Measurements from ENCODE around the gene TUT1.
"Not testable (repeated sequence)": the region's sequence is repeated elsewhere in the genome, so short reads cannot be mapped to it uniquely, and the experiment has no call there.

TUT1 gene

DNA sequence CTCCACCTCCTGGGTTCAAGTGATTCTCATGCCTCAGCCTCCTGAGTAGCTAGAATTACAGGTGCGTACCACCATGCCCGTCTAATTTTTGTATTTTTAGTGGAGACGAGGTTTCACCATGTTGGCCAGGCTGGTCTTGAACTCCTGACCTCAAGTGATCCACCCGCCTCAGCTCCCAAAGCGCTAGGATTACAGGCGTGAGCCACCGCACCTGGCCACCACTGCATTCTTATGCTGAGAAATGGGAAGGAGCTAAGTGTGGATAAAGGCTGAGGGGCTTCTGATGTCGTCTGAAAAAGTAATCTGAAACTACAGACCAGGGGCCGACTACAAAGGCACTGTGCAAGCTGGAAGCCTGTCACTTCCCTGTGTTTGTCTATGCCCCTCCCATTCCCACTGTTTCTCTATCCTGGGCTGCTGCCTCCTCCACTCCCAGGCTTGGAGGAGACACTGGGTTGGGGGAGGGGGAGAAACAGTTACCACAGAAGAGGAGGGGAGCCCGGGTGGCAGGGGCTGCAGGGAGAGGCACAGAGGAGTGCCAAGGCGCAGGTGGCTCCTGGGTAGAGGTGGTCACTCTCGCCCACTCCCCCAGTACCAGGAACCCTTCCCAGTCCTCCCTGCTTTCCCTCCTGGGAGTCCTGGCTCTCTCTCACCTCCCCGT lies 13.3 kb upstream of the TUT1 start:
- no peak for DNase-seq

DNA sequence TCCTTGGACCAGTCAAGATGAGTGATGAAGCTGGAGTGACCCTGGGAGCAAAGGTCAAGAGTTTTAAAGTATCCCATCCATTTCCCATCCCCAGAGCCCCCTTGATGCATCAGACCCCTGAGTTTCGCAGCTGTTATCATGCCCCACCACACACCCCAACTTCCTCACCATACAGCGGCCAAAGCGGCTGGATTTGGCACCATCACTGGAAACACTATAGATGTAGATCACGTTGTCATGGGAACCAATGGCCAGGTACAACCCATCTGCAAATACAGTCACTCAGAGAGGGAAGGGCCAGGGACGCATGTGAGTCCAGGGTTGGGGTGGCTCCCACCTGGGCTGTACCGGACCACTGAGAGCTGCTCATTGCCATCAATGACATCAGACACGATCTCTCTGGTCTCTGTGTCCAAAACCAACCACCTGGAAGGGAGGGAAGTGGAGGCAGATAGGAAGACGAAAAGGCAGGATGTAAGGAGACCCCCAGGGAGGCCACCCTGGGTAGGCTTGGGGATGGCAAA lies 12.5 kb upstream of the TUT1 start:
- no peak for DNase-seq

DNA sequence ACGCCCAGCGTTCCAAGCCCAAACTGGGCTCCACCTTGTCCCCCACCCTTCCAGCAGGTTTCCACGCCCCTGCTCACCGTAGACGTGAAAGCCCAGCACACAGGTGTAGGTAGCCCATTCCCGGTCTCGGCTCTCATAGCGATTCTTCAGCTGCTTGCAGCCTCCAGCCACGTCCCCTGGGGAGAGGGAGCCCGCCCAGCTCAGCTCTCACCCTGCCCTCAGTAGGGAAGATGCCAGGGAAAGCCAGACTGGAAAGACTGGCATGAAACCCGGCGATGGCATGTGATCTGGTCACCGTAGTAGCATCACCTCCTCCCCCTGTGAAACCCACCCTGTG lies 11.7 kb upstream of the TUT1 start:
- no peak for DNase-seq

DNA sequence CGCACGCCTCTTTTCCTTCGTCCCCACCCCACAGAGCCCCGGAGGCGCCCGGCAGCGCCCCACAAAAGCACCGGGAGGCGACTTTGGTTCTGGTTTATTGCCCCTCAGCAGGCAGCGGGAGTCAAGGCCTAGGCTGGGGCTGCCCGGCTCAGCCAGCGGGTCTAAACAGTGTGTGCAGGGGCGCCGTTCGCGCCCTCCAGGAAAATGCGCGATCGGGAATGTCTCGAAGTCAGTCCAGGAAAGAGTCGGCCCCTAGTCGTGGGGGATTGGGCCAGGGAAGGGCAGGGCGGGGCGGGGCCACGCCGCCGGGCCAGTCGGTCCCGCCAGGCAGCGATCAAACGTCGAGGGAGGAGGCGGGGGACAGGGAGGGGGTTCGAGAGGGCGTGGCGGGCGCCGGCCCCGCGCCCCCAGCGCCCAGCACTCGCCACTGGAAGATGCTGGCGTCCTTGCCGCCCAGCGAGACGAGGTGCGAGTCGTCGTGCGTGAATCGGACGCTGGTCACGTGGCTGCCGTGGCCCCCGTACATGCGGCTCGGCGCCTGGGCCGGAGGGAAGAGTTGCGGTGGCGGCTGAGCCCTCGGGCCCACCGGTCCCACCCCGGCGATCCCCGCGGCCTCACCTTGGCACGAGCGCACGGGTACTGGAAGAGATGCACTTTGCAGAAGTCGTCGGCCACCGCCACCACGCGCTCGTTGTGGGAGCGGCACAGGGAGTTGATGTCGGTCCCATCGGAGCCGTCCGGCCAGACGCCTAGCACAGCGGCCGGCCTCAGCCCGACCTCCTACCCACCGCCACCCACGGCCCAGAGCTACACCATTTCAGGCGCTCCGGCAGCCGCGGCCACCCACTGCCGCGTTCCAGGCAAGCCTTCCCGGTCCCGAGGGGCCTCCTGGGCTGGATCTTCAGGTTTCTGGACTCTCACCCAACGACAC lies 11.1 kb upstream of the TUT1 start:
- DNase-seq: peak; percentile 38

DNA sequence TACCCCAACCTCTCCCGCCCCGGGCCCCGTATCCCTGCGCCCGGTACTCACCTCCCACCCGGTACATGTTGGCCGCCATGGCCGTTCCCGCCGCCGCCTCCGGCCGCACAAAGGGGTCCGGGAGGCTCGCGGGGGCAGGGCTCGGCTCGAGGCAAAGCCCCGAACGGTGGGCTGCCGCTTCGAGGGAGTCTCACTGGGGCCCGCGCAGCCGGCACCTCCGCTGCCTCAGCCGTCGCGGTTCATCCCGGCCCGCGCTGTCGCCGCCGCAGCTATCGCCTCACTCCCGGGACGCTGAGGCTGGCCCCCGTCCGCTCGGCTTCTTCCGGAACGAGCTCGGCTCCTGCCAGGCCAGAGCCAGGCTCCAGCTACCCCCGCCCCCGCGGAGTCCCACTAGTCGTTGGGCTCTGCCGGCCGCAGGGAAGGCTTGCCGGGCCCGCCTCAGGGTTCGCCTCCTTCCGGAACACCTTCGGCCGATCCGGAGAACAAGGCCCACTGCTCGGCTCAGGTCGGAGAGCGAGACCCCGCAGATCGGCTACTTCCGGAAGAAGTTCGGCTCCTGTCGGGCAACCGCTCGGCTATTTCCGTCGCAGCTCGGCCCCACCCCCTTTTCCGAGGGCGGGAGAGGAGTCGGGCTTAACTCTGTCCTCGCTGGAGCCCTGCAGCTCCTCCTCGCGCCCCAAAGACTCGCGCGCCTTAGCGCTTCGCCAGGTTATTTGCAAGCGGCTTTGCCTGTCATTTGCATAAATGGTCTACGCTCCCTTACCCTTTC lies 10.2 kb upstream of the TUT1 start, which contains the start of gene MTA2:
TSS of gene MTA2 (minus strand) at position 494 of the 769 bp plus-strand sequence. CDS start at position 79, 415 bp downstream.
- DNase-seq: peak; percentile 92

DNA sequence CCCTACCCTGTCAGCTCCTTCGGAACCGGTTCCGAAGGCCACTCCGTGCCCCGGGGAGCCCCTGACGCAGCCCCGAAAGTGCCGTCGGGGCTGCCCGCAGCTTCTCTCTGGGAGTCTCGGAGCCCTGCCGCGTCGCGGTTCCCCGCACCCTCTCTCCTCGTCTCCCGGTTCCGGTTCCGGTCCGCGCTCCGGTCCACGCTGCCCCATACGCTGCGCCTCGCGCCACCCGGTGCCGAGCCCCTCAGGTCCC lies 9.7 kb upstream of the TUT1 start:
- DNase-seq: peak; percentile 49

DNA sequence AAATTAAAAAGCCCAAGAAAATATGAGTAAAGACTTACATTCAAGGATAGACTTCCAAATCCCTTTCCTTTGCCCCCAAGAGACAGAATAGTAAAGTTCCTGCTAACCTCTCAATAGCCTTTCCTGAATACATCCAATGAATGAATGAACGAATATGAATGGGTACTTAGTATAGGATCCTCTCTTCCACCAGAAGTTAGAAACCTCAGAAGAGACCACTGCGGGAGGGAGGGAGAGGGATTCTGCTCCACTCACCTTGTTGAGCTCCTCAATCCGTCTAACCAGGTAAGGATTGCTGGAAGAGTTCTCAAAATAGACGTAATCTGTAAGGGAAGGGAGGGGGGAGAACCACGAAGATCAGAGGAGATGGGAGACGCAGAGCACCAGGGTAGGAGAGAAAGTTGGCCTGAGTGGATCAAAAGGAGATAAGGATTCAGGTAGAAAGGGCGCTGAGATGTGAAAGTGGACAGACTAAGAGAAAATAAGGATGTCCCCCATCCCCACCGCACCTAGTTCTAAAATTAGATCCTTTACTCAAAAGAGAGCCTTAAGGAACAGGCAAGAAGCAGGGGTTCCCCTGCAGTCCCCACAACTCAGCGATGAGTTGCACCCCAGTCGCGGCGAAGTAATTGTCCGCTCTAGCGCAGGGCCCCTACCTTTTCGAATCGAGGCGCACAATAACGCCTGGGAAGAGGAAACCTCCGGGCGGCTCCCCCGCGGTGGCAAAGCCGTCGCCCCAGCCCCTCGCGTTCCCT lies 9.2 kb upstream of the TUT1 start:
- DNase-seq: no peak

DNA sequence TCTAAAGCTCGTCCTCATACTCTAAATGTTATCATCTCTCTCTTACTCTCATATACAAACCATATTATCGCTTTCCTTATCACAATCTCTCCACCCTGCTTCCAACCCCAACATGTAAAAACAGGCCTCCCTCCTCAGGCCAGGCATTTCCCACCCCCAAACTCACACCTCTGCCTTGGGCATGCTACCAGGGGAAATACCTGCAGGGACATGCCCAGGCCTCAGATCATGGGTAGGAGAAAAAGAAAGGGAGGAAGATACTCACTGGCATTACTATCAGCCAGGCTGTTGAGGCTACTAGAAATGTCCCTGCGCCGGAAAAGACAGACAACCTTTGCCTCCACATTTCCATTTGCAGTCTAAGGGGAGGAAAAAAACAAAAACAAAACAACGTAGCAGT lies 8.6 kb upstream of the TUT1 start:
- DNase-seq: no peak

DNA sequence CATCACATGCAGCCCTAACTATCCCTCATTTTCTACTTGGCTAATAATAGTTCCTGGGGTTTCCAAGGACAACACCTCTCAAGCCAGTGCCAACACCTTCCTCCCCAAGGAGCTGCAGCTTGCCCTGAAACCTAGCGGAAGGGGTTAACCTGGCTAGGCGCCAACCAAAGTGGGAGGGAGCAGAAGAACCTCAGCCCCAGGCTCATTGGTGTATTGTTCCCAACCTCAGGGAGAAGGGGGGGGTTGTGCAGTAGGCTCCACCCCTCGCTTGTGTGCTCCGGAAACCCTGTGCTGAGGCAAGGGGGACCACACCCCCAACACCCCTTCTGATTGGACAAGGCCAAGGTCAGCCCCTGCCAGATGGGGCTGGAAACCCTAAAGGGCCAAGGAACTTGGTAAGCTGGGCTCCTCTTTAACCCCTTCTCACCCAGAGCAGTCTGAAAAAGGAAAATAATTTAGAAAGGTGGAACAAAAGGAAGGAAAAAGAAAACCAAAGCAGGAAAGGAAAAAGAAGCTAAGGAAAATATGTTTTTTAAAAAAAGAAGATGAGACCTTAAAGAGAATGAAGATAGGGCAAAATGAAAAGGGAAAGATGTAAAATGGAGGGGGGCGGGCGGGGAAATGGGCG lies 7.9 kb upstream of the TUT1 start:
- peak; percentile 27 for DNase-seq

DNA sequence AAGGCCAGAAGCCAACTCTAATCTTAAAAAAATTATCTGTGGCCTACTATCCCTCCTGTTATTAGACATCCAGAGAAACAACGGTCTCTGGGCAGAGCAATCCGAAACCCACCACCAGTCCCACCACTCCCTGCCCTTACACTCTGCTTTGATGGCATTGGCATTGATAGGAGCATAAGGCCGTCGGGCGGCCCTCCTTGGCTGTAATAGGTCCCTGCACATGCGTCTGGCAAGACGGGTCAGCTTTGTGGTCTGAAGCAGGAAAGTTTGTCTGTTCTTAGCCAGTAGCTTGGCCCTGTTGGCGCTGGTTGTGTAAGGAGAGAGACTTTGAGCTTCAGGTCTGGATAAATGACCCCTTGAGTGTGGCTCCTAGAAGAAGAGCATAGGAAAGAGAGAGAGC lies 3.8 kb upstream of the TUT1 start:
- DNase-seq: no peak

DNA sequence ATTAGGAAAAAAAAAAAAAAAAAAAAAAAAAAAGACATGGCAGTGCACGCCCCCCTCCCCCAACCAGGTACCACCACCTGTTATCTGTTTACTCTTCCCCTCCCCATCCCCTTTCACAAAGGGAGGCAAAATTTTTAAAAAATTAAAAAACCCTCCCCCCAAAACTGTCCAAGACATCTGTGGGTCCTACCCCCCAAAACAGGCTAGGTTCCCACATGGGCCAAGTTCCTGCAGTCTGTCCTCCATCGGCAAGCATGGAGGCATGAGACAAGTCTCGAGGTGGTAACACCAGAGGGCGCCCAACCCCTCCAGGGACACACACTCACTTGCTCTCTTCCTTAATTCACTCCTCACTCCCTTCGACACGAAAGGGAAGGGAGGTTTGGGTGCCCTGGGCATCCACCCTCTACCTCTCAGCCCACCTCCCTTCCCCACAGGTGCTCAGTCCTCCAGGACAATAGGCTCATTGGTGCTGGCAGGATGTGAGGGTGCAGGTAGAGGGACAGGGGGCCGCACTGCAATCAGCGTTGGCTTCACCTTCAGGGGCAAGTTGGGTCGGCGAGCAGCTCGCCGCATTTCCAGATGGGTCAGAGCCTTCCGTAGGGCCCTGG lies 2.2 kb upstream of the TUT1 start:
- DNase-seq: no peak

DNA sequence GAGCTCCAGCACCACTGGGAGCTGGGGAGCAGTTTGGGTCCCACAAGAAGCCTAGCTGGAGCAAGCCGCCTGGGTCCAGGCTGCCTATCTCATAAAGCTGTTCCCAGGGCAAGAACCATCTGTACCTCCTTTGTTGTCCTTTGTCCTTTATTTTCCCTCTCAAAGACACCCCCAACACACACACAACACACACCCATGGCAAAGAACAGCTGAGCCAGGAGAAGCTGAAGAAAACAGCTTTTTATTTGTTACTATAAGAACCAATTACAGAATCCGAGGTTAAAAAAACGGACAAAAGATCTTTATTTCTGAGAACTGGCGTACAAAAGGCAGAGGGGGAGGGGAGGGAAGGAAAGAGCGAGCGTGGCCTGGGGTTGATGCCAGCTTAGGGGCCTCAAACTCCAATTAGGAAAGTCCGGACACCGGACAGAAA lies 1.7 kb upstream of the TUT1 start:
- DNase-seq: no peak

DNA sequence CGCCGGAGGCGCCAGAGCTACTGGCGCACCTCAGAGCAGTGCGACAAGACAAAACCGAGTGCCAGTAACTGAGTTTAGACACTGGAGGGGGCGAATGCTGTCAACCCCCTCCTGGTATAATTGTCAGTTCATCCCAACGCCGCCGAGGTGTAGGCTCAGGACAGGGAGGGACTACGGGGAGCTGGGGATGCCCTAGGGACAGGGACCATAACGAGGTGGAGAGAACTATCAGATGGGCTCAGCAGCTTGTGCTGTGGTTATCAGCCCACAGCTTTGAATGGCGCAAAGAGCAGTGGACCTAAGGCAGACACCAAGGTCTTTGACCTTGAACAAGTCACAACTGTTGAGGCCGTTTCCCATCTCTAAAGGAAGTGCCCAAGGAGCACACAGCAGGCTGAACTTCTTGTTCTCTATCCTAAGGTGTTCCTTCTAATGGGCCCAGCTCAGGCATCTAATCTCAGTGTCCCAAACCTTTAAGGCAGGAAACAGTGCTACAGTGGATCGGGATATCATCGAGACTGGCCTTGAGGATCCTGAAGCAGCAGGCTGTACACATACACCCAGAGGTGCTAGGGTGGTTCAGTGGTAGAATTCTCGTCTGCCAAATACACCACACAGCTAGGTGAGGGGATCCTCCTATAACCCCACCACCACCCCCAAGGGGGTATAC lies 958 bp upstream of the TUT1 start:
- no peak for DNase-seq

DNA sequence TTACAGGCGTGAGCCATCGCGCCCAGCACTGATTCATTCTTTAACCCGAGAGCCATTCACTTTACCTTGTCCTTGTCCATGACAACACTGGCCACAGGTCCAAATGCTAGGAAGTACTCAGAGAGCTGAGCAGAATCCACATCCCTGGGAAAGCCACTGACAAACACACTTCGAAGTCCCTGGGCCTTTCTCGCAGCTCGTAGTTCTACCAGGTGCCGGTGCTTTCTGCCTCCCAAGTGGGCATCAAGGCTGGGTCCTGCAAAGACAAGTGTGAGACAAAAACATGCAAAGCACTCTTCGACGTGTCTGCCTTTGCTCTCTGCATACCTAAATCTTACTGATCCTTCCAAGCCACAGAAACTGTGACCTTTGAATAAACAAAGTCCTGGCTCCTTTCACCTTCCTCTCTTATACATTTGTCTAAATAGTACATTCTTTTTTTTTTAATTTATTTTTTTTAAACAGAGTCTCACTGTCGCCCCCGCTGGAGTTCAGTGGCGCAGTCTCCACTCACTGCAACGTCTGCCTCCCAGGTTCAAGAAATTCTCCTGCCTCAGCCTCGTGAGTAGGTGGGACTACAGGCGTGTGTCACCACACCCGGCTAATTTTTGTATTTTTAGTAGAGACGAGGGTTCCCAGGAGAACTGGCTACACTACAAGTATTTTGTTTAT lies 2.2 kb downstream of the TUT1 start:
- no peak for DNase-seq

DNA sequence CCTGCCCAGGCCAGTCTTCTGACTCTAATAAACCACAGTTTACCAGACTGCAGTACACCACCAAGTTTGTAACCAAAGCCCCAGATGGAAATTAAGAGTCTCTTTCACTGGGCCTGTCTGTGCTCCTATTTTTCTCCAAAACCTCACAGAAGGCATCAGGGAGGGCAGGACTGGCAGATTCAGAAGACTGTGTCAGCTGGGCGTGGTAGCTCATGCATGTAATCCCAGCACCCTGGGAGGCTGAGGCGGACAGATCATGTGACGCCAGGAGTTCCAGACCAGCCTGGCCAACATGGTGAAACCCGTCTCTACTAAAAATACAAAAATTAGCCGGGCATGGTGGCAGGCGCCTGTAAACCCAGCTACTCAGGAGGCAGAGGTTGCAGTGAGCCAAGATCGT lies 6.0 kb downstream of the TUT1 start:
- DNase-seq: not testable (repeated sequence)

DNA sequence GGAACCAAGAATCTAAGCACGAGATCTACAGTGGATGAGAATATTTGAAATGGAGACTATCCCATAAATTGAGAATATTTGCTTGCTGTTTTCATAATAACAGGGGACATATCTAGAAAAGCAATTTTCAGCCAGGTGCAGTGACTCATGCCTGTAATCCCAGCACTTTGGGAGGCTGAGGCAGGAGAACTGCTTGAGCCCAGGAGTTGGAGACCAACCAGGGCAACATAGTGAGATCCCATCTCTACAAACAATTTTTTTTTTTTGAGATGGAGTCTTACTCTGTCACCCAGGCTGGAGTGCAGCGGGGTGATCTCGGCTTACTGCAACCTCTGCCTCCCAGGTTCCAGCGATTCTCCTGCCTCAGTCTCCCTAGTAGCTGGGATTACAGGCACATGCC lies 9.6 kb downstream of the TUT1 start:
- DNase-seq: not testable (repeated sequence)

DNA sequence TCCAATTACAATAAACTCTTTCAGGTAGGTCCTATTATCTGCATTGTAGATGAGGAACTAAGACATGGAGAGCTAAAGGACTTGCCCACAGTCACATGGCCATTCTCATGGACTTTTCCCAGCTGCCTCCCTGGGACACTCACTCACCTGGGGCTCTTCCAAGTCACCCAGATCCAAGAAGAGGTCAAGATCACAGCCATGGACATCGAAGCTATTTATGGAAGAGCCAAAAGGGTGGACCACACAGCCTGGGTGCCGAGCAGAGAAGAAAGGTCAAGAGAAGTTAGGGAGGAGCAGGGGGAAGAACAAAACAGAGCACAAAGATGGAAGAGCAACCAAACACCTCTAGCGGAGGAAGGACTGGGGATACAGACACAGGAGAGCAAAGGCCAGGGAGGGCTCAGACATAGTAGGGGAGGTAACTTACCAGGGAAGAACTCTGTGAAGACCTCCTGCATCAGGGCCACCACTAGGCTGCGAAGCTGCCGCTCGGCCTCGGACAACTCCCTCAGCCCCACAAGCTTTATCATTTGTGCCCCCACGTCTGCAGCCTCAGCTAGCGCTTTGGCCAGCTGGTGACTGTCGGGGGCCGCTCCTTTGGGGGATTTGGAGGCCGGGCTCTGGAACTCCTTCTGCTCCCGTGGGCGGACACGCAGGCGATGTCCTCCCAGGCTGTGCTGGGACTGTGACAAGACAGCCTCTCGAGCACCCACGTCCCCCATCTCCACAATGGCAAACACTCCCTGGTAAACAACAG lies 10.2 kb downstream of the TUT1 start:
- DNase-seq: no peak

DNA sequence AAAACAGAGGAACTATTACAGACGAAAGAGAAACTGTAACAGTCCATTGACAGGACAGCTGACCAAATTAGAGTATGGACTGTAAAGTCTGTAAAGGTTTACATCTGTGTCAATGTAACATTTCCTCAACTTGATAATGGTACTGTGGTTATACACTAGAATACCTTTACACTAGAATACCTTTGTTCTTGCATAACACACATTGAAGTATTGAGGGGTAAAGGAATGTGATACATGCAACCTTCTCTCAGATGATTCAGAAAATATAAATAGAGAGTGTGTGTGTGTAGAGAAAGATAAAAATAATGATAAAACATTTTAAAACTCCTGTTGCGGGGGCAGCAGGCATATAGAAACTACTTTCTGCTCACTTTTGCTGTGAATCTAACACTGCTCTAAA lies 12.1 kb downstream of the TUT1 start:
- DNase-seq: no peak

DNA sequence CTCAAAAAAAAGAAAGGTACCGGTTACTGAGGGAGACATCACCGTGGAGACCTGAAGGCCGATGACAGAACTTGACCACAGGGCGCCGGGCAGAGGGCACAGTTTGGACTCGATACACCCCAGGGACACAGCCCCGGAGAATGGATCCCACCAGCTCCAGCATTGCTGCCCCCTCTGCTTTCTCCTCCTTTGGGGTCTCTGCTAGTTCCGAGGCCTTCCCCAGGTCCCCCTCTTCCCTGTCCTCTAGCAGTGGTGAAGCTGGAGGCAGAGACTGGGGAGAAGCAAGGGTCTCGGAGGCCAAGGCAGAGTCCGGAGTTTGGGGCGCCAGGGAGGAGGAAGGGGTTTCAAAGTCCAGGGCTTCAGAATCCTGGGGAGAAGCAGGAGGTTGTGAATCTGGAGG lies 12.8 kb downstream of the TUT1 start:
- no peak for DNase-seq
